Subcutaneous abdominal adipose tissue (tissue), 5 donors: ENCODE results near the gene LRRC37A3.
"Not testable (repeated sequence)": the region's sequence is repeated elsewhere in the genome, so short reads cannot be mapped to it uniquely, and the experiment has no call there.

Experiments
- H3K27ac ChIP-seq: one replicate; pipeline ENCODE4 v1.7.0; 2013; ENCODE audit warnings: low read depth, mild to moderate bottlenecking, inconsistent platforms, low read length, moderate library complexity
- H3K27me3 ChIP-seq, 5 donors: one replicate each; pipeline ENCODE4 v1.7.0; 2013; ENCODE audit warnings: low read length in 5 of 5, inconsistent platforms in 1 of 5; ENCODE audit not compliant: control insufficient read depth in 5 of 5, insufficient read depth in 4 of 5
- H3K36me3 ChIP-seq, 5 donors: one replicate each; pipeline ENCODE4 v1.7.0; 2013; ENCODE audit warnings: low read length in 5 of 5; ENCODE audit not compliant: control insufficient read depth in 5 of 5, insufficient read depth in 5 of 5
- H3K4me1 ChIP-seq, 5 donors: one replicate each; pipeline ENCODE4 v1.7.0; 2013; ENCODE audit warnings: low read length in 5 of 5, mild to moderate bottlenecking in 3 of 5, moderate library complexity in 1 of 5; ENCODE audit not compliant: control insufficient read depth in 5 of 5, insufficient read depth in 5 of 5
- H3K4me3 ChIP-seq, 5 donors: one replicate each; pipeline ENCODE4 v1.7.0; 2013; ENCODE audit warnings: low read length in 5 of 5, low read depth in 1 of 5
- H3K9ac ChIP-seq, 5 donors: one replicate each; pipeline ENCODE4 v1.7.0; 2013; ENCODE audit warnings: low read length in 5 of 5, mild to moderate bottlenecking in 4 of 5, moderate library complexity in 3 of 5
- H3K9me3 ChIP-seq, 5 donors: one replicate each; pipeline ENCODE4 v1.7.0; 2013; ENCODE audit warnings: low read length in 5 of 5; ENCODE audit not compliant: control insufficient read depth in 5 of 5
- donor health status: healthy.
- donor health status: healthy.
- donor health status: healthy.
- donor health status: healthy.
- donor health status: healthy.

Gene LRRC37A3

DNA sequence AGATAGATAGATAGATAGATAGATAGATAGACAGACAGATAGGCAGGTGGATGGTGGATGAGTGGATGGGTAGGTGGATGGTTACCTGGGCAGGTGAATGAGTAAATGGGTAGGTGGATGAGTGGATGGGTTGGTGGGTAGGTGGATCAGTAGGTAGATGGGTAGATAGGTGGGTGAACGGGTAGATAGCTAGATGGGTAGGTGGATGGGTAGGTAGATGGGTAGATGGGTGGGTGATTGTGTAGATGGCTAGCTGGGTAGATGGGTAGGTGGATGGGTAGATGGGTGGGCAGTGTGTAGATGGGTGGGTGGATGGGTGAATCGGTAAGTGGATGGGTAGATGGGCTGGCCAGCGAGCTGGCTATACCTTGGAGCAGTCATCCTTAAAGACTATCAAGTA is 21.8 kb upstream of the LRRC37A3 start:
- H3K9me3 ChIP-seq, result no peaks in the 10 kb centered on the region
- H3K9ac ChIP-seq, result no peak overlapping the region
- H3K36me3 ChIP-seq, result peaks cover 0 to 3% (median 0%) of the 10 kb centered on the region in 5 donors
- no peaks in the 10 kb centered on the region for H3K27me3 ChIP-seq
- no peak overlapping the region for H3K27ac ChIP-seq
- H3K4me1 ChIP-seq, result peaks cover 0 to 10% (median 5%) of the 10 kb centered on the region in 5 donors
- no peak overlapping the region for H3K4me3 ChIP-seq

DNA sequence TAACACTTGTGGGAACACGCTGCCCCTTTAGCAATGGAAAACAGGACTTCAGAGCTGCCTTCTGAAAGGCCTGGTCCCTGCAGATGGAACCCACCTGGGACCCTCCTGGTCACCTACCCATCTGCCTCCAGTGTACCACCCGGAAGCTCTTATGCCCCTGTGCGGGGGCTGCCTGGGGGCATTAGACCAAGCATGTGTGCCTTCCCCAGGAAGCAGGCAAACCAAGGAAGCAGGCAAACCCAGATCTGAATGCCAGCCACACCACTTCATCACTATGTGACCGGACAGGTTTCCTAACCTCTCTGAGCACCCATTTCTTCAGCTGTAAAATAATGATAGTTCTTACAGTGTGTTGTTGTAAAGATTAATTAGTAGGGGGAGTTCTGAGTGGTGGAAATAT is 20.8 kb upstream of the LRRC37A3 start:
- H3K27me3 ChIP-seq, result no peaks in the 10 kb centered on the region

DNA sequence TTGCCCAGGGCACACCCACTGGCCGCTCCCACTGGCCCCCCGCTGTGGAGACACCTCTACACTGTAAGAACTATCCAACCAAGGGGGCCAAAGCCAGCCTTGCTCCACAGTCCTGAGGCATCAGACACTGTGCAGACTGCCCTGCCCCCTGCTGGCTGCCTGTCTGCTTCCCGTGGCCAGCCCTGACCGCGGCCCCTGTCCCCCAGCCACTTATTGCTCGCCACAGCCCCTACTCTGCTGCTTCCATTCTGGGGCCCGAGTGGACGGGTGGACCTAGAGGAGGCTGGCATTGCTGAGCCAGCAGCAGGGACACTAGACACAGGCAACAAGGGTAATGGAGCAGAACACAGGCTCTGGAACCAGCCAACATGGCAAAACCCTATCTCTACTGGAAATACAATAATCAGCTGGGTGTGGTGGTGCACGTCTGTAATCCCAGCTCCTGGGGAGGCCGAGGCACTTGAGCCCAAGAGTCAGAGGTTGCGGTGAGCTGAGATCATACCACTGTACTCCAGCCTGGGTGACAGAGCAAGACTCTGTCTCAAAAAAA is 19.7 kb upstream of the LRRC37A3 start:
- Histone ChIP-seq H3K4me3 (peak overlapping the region in 2 of 5 donors; percentile 2 to 46), H3K4me1 (peaks cover 0 to 10% (median 5%) of the 10 kb centered on the region in 5 donors), H3K27me3 (no peaks in the 10 kb centered on the region), H3K27ac (no peak overlapping the region), H3K9ac (peak overlapping the region in 2 of 5 donors; percentile 31 to 51), H3K36me3 (peaks cover 0 to 3% (median 0%) of the 10 kb centered on the region in 5 donors), H3K9me3 (no peaks in the 10 kb centered on the region)

More for the DNA sequence above, 20.8 kb upstream of the LRRC37A3 start:
- Histone ChIP-seq H3K4me3 (no peak overlapping the region), H3K9ac (no peak overlapping the region), H3K36me3 (peaks cover 0 to 3% (median 0%) of the 10 kb centered on the region in 5 donors), H3K4me1 (peaks cover 0 to 10% (median 5%) of the 10 kb centered on the region in 5 donors), H3K27ac (no peak overlapping the region), H3K9me3 (no peaks in the 10 kb centered on the region)

DNA sequence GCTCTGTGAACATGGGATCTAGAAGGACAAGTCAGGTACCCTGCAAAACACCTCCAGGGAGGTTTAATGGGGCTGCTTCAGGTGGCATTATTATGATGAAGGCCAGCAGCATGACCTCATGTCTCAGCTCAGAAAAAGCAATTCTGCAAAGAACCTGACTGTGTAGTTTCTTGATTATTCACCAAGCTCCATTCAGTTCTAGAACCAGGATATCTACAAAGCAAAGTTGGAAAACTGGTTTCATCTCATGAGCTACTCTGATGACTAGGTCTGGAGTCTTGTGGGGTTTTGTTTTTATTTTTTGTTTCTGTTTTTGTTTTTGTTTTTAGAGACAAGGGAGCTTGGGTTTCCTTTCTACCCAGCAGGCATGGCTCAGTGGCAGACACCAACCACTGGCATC is 19.0 kb upstream of the LRRC37A3 start:
- H3K9ac ChIP-seq, result no peak overlapping the region

DNA sequence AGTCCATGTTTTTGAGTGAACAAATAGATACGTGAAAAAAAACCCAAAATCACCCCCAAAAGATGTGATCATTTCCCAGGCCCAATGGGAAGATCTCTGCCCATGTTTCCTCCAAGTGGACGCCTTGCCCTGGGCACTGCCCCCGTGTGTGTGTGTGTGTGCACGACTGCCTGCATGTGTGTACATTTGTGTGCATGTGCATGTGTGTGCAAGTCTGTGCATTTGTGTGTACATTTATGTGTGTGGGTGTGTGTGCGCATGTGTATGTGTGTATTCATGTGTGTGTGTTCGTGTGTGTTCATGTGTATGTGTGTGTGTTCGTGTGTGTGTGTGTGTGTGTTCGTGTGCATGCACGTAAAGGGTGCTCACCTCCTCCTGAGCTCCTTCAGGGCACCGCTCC is 16.8 kb upstream of the LRRC37A3 start:
- Histone ChIP-seq H3K4me3 (no peak overlapping the region), H3K27ac (no peak overlapping the region)

More for the DNA sequence above, 19.0 kb upstream of the LRRC37A3 start:
- no peak overlapping the region for H3K27ac ChIP-seq
- no peaks in the 10 kb centered on the region for H3K9me3 ChIP-seq
- H3K27me3 ChIP-seq, result no peaks in the 10 kb centered on the region
- no peak overlapping the region for H3K4me3 ChIP-seq
- peaks cover 0 to 10% (median 5%) of the 10 kb centered on the region in 5 donors for H3K4me1 ChIP-seq
- peaks cover 0 to 3% (median 0%) of the 10 kb centered on the region in 5 donors for H3K36me3 ChIP-seq

DNA sequence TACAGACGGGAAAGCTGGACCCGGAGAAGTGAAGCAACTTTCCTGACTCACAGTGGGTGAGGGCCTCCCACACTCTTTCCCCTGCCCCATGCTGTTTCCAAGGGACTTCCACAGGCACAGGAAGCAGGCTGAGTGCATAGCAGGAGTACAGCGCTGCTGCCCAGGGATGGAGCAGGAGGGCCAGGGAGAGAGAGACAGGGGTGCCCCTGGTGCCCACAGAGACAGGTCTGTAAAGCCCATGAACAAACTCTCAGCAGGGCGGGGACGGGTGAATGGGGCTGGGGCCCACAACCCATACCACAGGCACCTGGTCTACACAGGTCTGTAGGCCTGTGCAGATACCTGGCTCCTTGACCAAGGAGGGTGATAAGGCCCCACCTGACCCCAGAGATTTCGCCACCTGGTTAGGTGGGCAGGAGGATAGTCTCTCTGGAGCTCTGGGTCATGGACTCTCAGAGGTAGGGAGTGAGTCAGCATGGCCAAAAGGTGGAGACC is 15.1 kb upstream of the LRRC37A3 start:
- not testable (repeated sequence) for H3K27me3 ChIP-seq, H3K9ac ChIP-seq, H3K9me3 ChIP-seq, H3K4me3 ChIP-seq, H3K4me1 ChIP-seq, H3K36me3 ChIP-seq, H3K27ac ChIP-seq

More for the DNA sequence above, 16.8 kb upstream of the LRRC37A3 start:
- H3K9ac ChIP-seq, result no peak overlapping the region
- H3K9me3 ChIP-seq, result no peaks in the 10 kb centered on the region
- H3K4me1 ChIP-seq, result peaks cover 0 to 10% (median 5%) of the 10 kb centered on the region in 5 donors
- H3K36me3 ChIP-seq, result peaks cover 0 to 3% (median 0%) of the 10 kb centered on the region in 5 donors
- no peaks in the 10 kb centered on the region for H3K27me3 ChIP-seq

DNA sequence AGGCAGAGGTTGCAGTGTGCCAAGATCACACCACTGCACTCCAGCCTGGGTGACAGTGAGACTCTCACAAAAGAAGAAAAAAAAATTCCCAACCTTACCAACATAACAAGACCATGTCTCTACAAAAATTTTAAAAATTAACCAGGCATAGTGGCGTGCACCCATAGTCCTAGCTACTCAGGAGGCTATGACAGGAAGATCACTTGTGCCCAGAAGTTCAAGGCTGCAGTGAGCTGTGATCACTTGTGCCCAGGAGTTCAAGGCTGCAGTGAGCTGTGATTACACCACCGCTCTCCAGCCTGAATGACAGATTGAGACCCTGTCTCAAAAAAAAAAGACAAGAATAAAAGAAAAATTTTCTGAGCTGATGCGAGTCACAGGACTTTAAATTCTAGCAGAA is 13.6 kb upstream of the LRRC37A3 start:
- H3K36me3 ChIP-seq, H3K9ac ChIP-seq, H3K27me3 ChIP-seq, H3K9me3 ChIP-seq, H3K4me1 ChIP-seq, H3K27ac ChIP-seq, H3K4me3 ChIP-seq: not testable (repeated sequence)

DNA sequence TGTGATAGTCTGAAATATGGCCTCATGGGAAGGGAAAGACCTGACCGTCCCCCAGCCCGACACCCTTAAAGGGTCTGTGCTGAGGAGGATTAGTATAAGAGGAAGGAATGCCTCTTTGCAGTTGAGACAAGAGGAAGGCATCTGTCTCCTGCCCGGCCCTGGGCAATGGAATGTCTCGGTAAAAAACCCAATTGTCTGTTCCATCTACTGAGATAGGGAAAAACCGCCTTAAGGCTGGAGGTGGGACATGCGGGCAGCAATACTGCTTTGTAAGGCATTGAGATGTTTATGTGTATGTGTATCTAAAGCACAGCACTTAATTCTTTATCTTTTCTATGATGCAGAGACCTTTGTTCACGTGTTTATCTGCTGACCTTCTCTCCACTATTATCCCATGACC is 11.1 kb upstream of the LRRC37A3 start:
- H3K27me3 ChIP-seq, H3K9me3 ChIP-seq, H3K9ac ChIP-seq, H3K27ac ChIP-seq, H3K4me1 ChIP-seq, H3K4me3 ChIP-seq, H3K36me3 ChIP-seq: not testable (repeated sequence)

DNA sequence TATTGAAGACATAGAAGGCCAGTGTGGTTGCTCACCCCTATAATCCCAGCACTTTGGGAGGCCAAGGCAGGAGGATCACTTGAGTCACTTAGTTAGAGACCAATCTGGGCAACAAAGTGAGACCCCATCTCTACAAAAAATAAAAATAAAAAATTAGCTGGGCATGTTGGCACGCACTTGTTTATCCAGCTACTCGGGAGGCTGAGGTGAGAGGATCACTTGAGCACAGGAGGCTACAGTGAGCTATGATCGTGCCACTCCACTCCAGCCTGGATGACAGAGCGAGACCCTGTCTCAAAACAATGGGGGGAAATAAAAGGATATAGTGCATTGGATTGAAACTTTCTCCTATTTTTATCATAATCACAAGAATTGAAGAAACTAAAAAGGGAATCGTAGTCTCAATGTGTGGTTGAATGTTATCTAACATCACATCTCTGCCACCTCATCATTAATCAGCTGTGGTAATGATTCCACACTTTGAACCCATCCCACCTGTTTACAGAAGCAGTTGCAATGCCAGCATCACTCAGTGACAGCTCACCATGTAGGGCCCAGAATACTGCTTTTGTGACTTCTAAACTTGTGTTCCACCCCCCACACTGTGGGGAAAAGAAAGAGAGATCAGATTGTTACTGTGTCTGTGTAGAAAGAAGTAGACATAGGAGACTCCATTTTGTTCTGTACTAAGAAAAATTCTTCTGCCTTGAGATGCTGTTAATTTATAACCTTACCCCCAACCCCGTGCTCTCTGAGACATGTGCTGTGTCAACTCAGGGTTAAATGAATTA is 10.3 kb upstream of the LRRC37A3 start:
- not testable (repeated sequence) for H3K9ac ChIP-seq, H3K4me1 ChIP-seq, H3K4me3 ChIP-seq, H3K27ac ChIP-seq, H3K36me3 ChIP-seq, H3K27me3 ChIP-seq, H3K9me3 ChIP-seq

DNA sequence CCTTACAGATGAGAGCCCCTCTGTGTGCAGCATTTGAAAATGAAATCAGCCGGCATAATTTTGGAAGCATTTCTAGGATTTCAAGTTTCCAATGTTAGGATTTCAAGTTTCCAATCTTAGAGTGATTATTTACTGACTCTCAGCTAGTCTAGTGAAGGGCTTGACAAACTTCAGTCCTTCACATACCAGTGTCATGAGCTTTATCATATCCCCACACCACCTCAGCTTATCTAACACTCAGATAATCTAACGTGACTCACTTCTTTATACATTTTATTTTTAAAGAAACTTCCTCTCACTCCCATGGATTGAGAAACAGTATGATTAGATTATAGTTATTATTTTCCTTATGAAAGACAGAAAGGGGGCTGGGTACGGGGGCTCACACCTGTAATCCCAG is 9.4 kb upstream of the LRRC37A3 start:
- H3K9ac ChIP-seq, H3K4me3 ChIP-seq, H3K4me1 ChIP-seq, H3K9me3 ChIP-seq, H3K27ac ChIP-seq, H3K27me3 ChIP-seq, H3K36me3 ChIP-seq: not testable (repeated sequence)
